HG02884 (cell line): Measurements from ENCODE around the gene ARFGEF3.
"Not testable (repeated sequence)": the region's sequence is repeated elsewhere in the genome, so short reads cannot be mapped to it uniquely, and the experiment has no call there.

Source experiments
- ATAC-seq: cut with Tn5 transposase; IDR thresholded peaks from one replicate; pipeline ENCODE4 v1.9.1; 2021; ENCODE audit warnings: mild to moderate bottlenecking, moderate library complexity; ENCODE audit not compliant: unreplicated experiment

The ARFGEF3 gene

DNA sequence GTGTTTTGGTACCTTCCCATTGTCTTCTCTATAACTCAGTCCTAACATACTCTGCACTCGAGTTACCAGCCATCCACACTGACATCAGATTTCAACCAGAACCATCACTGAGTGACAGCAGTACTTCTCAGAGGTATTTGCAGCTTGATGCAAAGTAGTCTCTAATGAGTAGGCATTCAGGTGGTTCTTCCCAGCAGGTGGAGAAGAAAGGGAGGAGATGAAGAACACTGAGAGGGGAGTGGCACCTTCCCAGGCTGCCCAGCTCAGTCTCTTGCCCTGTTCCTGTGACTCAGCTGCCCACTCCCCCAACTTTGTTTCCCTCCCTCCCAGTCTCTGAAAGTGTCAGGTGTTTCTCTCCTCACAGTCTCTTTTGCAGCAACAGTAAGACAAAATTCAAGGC is 177.3 kb downstream of the ARFGEF3 start:
- no peak for ATAC-seq

DNA sequence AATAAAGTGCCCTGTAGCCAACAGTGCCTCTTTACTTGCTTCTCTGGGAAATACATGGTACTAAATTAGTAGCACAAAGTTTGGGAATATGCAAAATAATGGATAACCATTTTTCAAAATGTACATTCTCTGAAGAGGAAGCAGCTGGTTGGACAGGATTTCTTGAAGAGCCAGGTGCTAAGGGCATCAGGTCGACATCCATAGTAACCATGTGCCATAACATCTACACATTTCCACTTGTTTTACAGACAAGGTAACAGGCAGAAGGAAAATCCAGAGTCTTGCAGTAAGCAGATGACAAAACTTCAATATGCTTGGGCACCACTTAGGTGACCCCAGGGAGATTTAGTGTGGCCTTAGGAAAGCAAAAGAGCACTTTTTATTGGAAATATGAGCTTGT is 179.4 kb downstream of the ARFGEF3 start:
- no peak for ATAC-seq

DNA sequence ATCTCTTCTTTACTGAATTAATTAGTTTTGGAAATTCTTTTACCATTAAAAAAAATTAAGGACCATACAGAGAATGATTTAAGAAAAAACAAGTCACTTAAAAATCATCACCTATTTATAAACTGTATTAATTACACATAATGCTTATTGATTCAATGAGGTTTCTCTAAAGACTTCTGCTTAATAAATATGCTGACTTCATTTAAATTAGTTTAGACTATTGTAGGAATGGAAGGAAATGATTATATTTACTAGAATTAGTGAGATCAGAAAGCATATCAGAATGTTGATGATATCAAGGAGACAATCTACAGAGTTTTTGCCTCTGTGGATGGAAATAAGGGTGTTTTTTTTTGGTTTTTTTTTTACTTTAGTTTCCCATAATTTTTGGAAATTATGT is 181.4 kb downstream of the ARFGEF3 start:
- no peak for ATAC-seq

DNA sequence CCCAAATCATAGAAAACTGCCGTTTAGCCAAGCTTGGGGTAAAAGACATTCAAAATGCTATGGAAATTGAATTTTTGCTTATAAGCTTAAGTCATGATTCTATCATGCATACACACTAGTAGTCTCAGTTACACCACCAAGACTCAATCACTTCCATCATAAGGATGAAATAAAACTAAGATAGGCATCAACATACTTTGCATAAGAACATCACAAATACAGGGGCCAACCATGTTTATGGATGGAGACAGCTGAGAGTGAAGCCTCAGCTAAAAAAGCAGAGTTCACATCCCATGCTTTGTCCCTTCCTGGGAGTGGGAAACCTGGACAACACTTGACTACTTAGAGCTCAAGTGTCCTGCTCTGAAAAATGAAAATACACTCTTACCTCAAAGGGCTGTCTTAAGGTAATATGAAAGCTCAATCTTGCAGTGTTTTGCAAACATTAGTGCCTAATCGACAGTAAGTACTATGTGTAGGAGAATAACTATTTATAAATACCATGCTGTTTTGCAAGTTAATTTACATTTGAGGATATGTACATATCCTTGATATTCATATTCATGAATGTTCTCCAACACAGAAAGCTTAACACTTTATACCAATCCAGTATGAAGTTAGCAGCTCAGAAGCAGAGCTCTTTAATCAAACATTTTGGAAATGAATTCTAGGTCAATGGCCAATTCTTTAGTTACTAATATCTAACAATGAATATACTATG is 184.0 kb downstream of the ARFGEF3 start:
- no peak for ATAC-seq

DNA sequence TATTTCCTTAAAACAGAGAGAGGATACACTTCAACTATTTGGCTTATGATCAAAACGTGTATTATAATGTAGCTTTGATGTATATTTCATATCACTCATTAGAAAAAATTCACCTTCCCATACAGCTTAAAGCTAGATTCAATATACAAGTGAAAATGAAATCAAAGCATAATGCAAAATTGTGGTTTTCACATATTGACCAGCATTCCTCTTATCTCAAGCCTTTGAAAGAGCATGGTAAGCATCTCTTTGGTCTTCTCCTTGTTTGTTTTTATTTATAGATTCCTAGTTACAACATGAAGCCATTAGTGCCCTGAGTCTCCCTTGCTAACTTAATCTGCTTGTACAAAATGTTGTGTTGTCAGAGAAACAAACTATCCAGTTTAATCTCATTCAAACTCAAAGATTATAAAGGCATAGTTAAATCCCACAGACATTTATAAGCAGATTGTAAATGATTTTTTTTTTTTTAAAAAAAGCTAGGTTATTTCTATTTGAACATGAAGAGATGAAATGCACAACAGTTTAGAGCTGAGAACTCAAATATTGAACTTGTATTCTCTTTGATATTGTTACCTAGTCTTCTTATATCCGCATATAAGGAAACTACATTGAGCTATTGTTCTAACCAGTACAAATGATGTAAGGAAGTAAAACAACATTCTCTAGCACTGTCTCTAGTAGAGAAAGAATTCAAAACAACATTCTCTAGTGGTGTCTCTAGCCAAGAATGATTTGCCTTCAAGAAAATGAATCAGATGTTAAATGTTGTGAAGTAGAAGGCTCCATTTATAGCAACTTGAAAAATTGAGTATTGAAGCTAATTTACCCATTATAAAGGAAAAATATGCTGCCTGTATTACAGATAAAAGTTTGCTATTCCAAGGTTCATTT is 184.8 kb downstream of the ARFGEF3 start:
- no peak for ATAC-seq

DNA sequence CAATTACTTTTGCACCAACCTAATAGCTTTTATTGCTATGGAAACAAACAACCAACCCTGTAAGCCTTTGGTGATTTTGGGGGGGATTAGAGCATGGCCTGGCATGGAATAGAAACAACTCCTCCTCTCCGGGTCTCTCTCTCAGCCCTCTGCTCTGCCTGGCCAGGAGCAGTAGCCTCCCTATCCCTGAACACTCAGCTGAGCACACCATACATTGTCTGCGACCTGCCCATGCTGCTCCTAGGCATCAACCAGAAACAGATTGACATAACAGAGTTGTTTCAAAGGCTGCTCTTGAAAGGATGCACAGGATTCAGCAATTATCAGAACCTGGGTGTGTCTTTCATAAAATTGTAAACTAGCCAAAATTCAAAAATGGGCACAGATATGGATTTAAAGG is 186.1 kb downstream of the ARFGEF3 start:
- no peak for ATAC-seq

DNA sequence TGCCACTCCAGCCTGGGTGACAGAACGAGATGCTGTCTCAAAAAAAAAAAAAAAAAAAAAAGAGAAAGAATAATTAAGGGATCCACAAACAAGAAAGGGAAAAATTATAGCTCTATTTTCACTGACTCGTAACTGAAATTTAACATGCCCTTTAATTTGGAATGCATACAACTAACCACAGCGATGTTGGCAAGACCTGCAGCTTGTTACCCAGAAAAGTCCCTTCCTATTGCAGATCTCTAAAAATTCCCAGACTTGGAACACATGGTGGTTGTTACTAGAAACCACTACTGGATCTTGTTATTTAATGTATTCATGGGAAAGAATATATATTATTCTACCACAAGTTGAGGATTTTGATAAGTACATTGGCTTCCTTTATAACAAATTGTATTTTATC is 188.2 kb downstream of the ARFGEF3 start:
- no peak for ATAC-seq

DNA sequence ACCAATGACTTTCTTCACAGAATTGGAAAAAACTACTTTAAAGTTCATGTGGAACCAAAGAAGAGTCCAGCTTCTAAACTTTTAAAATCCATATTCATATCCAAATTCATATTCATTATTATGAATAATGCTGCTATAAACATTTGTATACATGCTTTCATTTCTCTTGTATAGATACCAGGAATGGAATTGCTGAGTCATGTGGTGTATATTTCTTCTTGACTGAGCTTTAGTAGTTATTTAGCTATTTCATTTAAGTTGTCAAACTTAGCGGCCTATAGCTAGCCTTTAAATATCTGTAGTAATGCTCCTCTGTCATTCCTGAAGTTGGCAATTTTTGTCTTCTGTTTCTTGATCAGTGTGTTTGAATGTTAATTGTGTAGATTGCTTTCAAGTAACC is 196.2 kb downstream of the ARFGEF3 start:
- ATAC-seq, result no peak

DNA sequence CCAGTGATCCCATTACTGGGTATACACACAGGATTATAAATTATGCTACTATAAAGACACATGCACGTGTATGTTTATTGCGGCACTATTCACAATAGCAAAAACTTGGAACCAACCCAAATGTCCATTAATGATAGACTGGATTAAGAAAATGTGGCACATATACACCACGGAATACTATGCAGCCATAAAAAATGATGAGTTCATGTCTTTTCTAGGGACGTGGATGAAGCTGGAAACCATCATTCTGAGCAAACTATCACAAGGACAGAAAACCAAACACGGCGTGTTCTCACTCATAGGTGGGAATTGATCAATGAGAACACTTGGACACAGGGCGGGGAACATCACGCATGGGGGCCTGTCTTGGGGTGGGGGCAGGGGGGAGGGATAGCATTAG is 206.9 kb downstream of the ARFGEF3 start:
- ATAC-seq, result not testable (repeated sequence)

DNA sequence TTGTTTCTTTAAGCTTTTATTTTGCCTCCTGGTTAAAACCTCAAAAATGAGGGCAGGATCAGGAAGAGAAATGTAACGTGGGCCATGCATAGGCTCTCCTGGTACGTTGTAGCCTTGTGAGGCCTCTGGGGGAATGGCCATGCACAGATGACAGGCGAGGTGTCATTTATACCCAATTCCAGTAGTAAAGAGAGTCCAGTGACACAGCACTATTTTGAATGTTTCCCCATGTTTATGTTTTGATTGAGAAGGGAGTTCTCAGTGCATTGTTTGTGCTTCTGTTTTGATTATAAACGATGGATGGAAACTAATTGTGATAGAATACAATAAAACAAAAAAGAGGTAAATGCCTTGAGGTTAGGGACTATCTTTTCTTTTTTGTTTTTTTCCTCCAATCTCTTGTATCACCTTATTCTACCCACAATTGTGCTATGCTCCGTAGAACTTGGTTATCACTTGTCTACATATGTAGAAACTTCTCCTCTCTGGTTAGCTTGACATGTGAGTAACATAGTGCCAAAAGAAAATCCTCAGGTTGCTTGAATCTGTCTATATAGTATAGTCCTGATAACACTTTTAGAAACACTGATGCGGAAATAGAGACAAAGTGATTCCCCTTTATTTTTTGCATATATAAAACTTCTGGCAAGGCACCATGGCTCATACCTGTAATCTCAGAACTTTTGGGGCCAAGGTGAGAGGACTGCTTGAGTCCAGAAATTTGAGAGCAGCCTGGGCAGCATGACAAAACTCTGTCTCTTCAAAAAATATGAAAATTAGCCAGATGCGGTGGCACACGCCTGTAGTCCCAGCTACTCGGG is 209.1 kb downstream of the ARFGEF3 start:
- ATAC-seq, result no peak

DNA sequence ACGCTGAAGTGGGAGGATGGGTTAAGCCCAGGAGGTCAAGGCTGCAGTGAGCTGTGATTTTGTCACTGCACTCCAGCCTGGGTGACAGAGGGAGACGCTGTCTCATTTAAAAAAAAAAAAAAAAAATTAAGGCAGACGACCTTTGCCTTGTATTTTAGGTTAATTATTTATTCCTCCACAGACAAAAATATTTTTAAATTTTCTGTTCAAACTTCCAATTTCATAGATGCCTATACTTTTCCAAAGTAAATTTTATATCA is 209.6 kb downstream of the ARFGEF3 start:
- no peak for ATAC-seq

DNA sequence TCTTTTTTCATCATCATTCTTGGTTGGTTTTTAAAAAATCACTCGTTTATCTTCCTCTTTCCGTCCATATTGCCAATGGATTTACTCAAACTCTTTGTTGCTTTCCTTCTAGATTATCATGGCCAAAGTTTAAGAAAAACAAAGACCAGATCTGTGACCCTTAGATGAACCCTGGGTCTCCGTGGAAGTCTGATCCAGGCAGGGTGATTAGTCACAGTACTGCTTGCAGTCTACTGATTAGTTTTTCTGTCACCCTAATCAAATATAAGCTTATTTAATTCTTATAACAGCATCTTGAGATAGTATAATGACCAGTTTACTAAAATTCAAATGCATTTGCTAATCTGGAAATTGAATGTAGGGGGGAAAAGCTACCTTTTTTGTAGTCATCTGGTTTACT is 210.0 kb downstream of the ARFGEF3 start:
- ATAC-seq, result no peak

DNA sequence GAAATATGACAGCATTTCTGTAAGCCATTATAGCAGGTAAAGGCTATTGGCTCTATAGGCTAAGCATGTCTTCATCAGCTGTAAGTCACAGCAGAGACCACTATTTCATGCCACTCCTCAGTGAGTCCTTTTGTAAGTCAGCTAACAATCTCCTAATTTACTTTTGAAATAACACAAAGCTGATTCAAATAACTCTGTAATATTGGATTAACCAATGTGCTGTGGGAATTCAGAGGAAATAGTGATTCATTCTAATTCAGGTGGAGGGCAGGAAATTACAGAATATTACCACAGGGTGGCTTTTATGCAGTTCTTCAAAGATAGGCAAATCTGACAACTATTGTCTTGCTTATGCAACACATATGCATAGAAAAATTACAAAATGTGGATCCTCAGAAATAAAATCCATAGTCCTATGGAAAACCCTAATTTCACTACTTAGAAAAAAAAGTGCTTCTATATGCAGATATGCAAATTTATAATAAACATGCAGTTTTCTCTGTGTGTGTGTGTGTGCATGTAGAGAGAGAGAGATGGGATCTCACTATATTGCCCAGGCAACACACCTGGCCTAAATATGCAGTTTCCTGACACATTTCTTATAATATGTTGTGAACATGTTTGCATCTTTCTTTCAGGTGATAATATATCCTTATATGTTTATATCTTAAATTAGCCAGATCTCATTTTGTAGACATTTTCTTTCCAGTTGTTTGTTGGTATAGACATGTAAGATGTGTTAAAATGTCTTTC is 211.1 kb downstream of the ARFGEF3 start:
- no peak for ATAC-seq

DNA sequence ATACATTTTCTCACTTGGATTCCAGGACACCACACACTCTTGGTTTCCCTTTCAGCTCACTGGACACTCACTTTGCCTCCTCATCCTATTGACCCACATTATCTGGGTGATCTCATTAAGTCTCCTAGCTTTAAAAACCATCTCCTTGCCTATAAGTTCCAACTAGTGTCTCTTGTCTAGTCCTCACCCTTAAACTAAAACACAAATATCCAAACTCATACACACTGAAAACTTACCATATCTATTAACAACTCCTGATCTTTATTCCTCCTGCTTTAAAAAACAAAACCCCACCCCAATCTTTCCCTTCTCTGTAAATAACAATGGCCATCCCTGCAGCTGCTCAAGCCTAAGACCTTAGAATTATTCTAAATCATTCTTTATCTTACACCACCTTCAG is 212.5 kb downstream of the ARFGEF3 start:
- no peak for ATAC-seq

DNA sequence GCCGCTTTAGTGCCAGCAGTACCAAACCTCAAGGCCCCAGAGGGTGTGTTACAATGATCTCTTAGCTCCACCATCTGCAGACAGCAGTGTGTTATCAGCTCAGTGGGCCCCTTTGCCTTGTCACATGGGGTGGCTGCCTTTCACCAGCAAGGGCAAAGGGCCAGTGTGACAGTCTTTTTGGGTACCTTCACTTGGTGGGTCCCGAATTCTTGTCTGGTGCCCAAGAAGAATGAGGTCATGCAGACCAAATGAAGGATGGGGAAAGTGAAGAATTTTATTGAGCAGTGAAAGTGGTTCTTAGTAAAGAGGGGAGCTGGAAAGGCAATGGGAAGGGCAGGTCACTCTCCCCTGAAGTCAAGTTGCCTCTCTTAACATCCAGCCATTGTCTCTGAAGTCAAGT is 213.1 kb downstream of the ARFGEF3 start:
- ATAC-seq, result no peak

DNA sequence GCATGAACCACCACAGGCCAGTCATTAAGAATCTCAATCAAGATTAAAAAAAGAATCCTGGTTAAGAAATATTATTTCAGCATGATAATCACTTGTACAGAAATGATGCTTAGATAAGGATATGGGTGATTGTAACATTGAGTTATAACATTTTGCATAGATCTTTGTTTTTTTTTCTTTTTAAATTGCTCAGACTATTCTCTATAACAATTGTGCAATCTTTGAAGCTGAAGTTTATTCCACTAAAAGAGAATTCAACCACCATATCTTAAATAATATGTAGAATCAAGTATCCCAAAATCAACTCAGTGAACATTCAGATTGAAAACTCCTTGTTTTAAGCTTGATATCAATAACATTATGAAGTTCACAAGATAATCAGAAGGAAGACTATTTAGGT is 215.3 kb downstream of the ARFGEF3 start:
- no peak for ATAC-seq

DNA sequence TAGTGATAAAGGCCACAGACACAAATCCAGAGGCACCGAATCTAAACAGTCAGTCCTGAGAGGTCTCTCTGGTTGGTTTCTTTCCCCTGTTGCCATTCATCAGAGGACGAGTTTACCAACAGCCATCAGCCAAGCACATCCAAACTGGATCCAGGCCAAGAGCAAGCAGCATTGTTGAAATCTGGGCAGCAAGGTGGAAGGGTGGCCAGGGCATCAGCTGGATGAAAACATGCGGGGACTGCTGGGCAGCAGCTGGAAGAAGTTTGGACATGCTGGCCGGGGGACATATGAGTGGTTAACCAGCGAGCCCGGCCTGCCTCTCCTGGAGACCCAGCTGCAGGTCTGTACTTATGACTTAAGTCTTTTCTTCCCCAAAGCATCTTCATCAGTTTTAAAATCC is 216.1 kb downstream of the ARFGEF3 start, which contains the start of gene SMIM28:
Gene SMIM28 (plus strand): TSS at position 62 of the 400 bp plus-strand sequence. CDS start 168 bp downstream, at position 230.
- ATAC-seq, result no peak

DNA sequence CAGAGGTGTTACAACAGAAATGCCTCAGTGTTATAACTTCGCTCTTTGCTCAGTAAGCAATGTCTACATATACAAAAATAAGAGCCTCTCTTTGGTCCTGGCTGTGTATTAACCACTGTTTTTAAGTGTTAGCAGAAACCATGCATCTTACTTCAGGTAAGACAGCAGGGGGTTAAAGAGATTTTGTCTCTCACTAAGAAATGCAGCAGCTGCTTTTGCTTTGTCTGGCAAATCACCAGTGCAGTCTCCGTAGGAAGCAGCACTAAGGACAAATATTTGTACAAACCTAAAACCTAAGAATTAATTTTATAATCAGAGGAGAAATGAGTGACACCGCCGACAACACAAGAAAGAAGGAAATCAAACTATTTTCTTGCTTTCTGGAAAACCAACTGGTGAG is 216.7 kb downstream of the ARFGEF3 start:
- ATAC-seq, result no peak

DNA sequence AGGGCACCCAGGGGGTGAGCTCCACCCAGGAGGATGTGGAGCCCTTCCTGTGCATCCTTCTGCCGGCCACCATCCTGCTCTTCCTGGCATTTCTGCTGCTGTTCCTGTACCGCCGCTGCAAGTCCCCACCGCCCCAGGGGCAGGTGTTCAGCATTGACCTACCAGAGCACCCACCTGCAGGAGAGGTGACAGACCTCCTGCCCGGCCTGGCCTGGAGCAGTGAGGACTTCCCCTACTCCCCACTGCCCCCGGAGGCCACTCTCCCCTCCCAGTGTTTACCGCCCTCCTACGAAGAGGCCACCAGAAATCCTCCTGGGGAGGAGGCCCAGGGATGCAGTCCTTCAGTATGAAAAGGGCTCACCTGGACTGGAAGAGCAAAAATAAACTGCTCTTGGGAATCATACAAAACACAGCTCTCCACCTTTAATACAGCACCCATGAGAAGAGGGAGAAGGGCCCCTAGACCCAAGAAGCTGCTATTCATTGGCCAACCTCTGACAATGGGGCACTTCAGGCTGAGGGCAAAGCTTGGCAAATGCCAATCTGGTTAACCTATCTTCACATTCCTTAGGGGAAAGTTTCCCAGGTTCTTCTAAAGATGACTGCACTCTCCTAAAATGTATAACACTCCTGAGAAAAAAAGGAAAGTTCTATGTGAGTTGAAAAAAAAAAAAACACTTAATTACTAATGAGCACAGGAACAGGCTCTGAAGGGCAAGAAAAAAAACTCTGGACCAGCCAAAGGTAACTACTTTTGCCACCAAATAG is 220.9 kb downstream of the ARFGEF3 start:
- no peak for ATAC-seq

DNA sequence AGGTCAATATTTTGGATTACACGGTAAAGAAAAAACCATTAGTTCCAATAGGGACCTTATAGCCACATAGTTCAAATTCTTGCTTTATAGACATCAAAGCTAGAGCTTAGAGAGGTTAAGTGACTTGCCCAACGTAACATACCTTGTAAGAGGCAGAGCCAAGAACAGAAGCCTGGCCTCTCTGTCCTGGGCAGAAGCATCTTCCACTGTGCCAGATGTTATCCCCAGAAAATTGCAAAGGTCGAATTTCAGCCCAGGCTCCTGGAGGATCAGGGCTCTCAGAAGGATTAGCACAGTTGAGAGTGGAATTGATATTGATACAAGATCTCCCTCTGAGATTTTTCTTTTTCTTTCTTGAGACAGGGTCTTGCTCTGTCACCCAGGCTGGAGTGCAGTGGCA is 222.0 kb downstream of the ARFGEF3 start:
- no peak for ATAC-seq
